Measurements from ENCODE around the gene INHBC. TPM values are rescaled to one million over a fixed set of nuclear protein-coding genes. Genes with fewer than 3 reads are reported as not detected.
A peak's percentile ranks its signal among the peaks of the same experiment; 100 is the strongest.

The INHBC gene
- total RNA-seq, 1 experiment from 2014 or later = not detected

DNA sequence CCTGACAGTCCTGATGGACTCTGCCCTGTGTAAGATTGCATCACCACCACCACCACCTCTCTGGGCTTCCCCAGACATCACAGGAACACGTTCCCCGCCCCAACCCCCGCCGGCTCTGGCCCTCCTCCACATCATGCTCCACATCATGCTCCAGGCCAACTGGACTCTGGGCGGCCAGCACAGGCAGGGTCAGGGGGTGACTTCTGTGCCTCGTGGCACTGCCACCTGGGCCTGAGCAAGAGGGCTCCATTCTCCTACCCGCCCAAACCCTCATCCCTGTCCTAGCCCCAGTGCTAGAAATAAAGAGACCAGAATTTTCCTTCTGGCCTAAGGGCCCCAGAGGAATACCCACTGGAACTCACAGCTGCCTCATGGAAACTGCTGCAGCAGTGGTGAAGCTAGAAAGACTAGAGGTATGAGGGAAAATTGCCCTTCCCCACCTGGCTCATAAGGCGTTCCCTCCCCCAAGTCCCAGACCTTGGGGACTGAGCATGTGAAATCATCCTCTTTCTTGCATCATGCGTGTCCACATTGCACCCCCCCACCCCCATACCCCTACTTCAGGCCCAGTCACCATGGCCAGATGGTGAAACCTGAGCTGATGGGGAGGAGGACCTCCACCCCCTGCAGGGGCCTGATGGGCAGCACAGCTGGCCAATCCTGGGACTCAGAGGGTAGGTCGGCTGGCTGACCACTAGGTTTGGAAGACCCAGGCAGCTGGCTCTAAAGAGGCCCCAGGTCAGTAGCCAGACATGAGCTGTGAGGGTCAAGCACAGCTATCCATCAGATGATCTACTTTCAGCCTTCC lies 20.2 kb downstream of the INHBC start, which contains the start of gene INHBE:
Gene INHBE (plus strand): TSS at position 742 of the 808 bp plus-strand sequence. CDS start 230 bp downstream, outside the sequence.
- no peak for DNase-seq (ENCODE audit: low read depth)

DNA sequence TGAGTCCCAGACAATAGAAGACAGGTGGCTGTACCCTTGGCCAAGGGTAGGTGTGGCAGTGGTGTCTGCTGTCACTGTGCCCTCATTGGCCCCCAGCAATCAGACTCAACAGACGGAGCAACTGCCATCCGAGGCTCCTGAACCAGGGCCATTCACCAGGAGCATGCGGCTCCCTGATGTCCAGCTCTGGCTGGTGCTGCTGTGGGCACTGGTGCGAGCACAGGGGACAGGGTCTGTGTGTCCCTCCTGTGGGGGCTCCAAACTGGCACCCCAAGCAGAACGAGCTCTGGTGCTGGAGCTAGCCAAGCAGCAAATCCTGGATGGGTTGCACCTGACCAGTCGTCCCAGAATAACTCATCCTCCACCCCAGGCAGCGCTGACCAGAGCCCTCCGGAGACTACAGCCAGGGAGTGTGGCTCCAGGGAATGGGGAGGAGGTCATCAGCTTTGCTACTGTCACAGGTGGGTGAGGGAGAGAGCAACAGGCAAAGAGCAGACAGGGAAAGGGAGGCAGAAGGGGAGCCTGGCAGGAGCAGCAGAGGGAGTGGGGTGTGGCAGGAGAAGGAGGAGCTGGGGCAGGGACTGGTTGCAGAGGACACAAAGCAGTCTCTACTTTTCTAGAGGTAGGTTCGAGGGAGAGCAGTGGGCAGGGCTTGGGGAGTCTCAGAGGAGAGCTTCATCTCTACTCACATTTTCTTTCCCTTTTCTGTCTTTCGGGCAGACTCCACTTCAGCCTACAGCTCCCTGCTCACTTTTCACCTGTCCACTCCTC lies 21.0 kb downstream of the INHBC start:
- no peak for DNase-seq (ENCODE audit: low read depth)

DNA sequence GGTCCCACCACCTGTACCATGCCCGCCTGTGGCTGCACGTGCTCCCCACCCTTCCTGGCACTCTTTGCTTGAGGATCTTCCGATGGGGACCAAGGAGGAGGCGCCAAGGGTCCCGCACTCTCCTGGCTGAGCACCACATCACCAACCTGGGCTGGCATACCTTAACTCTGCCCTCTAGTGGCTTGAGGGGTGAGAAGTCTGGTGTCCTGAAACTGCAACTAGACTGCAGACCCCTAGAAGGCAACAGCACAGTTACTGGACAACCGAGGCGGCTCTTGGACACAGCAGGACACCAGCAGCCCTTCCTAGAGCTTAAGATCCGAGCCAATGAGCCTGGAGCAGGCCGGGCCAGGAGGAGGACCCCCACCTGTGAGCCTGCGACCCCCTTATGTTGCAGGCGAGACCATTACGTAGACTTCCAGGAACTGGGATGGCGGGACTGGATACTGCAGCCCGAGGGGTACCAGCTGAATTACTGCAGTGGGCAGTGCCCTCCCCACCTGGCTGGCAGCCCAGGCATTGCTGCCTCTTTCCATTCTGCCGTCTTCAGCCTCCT lies 21.6 kb downstream of the INHBC start:
- peak; percentile 51 for DNase-seq (ENCODE audit: low read depth)

DNA sequence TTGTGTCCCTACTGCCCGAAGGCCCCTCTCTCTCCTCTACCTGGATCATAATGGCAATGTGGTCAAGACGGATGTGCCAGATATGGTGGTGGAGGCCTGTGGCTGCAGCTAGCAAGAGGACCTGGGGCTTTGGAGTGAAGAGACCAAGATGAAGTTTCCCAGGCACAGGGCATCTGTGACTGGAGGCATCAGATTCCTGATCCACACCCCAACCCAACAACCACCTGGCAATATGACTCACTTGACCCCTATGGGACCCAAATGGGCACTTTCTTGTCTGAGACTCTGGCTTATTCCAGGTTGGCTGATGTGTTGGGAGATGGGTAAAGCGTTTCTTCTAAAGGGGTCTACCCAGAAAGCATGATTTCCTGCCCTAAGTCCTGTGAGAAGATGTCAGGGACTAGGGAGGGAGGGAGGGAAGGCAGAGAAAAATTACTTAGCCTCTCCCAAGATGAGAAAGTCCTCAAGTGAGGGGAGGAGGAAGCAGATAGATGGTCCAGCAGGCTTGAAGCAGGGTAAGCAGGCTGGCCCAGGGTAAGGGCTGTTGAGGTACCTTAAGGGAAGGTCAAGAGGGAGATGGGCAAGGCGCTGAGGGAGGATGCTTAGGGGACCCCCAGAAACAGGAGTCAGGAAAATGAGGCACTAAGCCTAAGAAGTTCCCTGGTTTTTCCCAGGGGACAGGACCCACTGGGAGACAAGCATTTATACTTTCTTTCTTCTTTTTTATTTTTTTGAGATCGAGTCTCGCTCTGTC lies 22.3 kb downstream of the INHBC start:
- no peak for DNase-seq (ENCODE audit: low read depth)

DNA sequence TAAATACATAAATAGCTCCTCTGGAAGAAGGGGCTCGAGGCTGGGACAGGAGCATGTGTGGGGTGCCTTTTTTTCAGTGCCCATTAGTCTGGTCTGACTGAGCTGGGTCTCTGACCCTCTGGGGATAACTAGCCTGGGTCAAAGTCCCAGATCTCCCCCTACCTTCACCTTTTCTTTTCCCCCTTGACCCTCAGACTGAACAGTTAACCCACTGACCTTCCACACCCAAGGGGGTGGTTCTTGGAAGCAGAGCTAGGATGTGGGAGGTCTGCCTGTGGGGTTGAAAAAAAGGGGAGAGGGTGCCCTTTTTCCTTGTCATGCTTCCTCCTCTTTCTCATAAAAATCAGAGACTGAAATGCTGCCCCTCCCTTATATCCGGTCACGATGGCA lies 24.1 kb downstream of the INHBC start:
- DNase-seq (ENCODE audit: low read depth) = no peak

DNA sequence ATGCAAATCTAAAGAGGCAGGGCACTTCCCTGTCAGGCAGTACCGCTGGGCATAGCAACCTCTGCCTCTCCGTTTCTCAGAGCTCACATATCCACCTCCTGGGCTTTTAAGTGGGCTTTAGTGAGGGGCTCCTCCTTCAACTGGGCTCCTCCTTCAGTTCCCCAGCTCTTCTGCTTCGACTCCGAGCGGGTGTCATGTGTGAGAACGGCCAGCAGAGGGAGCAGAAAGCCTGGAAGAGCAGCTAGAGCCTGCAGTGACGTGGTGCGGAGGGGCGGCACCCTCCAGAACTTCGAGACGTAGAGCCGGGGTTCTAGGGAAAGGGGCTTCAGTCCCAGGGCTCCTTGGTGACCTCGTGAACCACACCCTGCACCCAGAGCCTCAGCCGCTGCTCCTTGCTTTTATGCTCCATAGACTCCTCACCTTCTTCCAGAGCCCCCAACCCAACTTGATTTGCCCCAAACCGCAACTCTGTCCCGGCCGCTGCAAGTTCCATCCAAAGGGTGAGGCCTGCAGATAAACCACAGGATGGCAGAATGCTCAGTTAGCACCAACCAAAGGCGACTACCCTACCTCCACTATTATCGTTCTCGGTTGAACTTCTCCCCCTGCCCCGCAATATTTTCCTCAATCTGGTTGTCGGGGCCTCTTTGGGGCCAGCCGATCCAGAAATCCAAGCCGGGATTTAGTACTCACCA lies 24.6 kb downstream of the INHBC start:
- peak; percentile 89 for DNase-seq (ENCODE audit: low read depth)

DNA sequence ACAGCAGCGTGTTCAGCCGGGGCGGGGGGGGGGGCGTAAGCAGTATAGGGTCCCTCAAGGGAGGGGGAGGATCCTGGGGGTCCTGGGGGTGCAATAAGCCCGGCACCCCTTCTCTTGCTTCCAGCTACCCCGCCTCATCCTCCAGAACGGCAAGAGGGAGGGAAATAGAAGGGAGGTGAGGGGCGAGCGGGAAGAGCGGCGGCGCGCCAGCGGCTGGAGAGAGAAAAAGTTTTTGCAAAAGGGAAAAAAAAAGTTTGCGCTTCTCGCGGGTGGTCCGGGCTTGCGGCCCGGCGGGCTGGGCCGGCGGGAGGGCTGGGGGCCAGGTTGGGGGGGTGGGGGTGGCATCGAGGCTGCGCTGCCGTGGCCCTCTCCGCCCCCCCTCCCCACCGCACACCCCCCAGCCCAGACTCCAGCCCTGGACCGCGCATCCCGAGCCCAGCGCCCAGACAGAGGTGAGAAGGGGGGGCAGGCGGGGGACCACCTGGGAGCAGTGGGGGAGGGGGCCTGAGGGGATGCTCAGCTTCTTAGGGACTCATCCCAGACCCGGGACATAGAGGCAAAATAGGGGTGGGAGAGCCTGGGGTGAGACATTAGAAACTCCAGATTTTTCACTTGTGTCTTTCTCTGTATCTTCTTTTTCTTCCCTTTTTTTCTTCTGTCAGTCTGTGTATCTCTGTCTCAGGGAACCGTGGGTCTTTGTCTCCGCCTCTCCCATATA lies 25.3 kb downstream of the INHBC start, which contains the start of gene GLI1:
Gene GLI1 (plus strand): TSS at position 36 of the 718 bp plus-strand sequence. CDS start 3,907 bp downstream, outside the sequence.
- DNase-seq (ENCODE audit: low read depth) = no peak

DNA sequence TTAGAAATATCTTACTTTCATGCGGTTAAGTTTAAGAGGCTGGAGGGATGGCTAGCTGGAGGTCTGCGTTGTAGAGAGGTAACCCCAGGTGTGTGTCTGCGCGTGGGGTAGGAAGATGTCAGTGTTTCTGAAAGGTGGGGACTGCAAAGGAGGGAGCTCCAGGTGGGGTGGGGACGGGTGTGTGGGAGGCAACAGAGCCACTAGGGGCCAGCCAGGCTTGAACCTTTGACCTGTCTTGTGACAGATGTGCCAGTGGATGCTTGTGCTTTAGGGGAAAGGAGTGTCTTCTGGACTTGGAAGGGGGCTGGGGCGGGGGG lies 25.8 kb downstream of the INHBC start:
- no peak for DNase-seq (ENCODE audit: low read depth)

DNA sequence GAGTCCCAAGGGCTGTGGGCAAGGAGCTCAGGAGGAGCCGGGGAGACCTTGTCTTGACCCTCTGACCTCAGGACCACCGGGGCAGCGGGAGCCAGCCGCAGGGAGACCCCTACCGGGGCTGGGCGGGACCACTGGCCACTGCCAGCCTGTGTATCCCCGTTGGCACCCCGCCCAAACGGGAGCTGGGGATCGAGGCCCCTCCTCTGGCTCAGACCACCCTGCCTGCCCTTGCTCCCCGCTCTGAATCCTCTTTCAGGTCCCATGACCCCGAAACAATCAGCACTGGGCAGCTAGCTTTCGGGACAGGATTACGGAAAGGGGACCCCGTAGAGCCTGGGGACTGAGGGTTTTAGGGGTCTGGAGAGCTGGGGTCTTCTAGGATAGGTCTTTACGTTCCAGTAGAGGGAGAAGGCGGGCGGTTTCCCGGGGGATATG lies 26.3 kb downstream of the INHBC start:
- DNase-seq (ENCODE audit: low read depth) = no peak

DNA sequence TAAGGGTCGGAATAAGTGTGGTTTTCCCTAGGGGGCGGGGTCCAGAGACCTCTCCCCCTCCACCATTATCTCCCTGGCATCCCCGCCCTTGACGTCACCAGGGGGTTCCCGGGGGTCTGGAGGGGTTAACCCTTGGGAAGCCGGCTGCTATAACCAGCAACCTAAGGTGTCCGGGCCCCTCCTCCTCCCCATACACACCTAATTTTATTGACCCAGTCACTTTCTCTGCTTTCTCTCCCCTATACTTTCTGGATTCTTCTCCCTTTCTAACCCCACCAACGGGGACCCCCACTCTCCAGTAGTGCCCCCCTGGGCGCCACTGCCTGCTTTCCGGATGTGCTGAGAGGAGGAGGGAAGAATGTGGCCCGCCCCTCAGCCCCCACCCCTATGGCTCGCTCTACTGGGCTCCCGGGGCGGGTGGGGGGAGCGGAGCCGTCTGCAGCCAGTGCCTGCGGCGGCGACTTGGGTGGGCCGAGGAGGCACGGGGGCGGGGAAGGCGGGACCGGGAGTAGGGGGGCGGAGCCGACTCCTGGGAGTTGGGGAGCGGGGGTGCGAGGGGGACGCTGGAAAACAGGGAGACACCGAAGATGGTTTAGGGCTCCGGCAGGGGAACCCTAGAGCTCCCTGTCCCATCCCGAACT lies 26.8 kb downstream of the INHBC start:
- DNase-seq (ENCODE audit: low read depth) = peak; percentile 43

DNA sequence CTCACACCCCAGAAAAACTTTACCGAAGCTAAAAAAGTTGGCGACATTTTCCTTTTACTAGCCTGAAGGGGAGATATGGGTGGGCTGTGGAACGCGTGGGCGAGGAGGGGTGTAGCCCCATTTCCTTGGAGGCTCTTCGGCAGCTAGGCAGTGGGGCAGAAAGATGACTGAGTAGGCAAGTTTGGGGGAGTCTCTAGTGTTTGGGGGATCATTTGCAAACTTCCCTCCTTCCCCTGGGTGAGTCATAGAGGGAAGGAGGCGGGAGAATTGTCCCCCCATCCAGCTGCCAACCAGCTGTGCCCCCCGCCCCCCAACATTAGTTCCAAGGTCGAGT lies 27.3 kb downstream of the INHBC start:
- DNase-seq (ENCODE audit: low read depth) = no peak

DNA sequence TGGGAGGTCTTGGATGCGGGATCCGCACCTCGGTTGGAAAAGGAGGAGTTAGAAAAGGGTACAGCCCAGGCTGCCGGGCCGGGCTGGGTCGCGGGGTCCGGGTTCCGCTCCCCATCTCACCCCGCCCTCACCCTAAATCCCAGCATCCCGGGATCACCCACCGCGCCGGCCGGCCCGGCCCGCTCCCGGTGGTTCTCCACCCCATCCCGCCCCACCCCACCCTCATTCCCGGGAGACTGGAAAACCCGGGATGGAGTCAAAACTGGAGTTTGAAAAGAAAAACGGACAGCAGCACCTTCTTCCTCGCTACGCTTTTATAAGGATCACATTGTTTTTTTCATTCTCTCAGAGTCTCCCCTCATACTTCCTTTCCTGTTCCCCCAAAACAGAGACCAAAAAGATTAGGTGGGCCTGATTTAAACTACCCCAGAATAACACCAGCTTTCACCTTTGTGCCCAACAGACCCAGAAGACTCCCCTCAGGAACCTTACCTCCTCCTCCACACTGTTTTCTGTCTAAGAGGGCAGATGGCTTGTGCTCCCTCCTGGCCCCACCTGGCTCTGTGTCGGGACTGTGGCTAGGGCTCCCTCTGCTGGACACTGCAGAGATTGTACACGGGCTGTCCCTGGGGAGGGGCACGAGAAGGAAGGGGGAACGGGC lies 27.8 kb downstream of the INHBC start:
- peak; percentile 85 for DNase-seq (ENCODE audit: low read depth)

DNA sequence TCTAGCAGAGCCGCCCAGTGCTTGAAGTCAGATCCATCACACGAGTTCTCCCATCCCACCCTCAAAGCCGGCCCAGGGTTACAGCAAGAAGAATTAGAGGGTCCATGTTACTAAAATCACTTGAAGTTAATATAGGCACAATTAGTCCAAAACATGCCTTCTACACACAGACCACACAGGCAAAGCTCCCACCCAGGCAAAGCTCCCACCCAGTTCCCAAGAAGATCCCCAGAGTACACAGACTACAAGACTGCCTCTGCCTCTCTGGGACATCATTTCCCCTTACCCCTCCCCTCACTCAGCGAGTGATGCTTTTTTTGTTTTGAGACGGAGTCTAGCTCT lies 28.3 kb downstream of the INHBC start:
- no peak for DNase-seq (ENCODE audit: low read depth)

DNA sequence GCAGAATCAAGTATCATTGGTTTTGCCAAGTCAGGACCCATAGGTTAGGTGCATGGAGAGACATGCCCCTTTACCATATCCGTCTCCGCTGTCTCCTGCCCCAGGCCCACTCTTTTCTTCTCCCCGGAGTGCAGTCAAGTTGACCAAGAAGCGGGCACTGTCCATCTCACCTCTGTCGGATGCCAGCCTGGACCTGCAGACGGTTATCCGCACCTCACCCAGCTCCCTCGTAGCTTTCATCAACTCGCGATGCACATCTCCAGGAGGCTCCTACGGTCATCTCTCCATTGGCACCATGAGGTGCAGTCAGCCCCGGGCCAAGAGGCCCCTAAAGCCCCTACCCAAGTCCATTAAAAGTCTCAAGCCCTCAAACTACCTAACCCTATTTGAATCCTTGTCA lies 30.0 kb downstream of the INHBC start:
- no peak for DNase-seq (ENCODE audit: low read depth)

DNA sequence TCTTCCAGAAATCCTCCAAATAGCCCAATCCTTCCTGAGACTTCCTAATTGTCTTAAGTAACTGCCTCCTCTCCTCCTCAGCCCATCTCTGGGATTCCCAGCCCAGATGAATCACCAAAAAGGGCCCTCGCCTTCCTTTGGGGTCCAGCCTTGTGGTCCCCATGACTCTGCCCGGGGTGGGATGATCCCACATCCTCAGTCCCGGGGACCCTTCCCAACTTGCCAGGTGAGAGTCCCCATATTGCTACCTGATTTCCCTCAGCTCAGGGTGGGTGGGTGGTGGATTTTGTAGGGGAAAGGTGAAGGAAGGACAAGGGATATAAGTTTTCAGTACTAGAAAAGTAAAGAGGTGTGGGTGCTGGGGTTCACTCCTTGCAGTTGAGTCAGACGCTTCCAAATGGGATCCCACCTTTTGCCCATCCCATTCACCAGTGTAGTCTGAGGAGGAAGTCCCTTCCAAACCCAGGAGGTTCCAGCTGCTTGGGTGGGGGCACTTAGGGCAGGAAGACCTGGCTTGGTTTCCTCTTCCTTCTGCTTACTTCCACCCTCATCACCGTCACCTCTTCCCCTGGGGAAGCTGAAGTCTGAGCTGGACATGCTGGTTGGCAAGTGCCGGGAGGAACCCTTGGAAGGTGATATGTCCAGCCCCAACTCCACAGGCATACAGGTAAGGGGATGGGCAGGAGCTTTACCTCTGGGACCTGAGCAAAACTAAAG lies 30.6 kb downstream of the INHBC start:
- no peak for DNase-seq (ENCODE audit: low read depth)

DNA sequence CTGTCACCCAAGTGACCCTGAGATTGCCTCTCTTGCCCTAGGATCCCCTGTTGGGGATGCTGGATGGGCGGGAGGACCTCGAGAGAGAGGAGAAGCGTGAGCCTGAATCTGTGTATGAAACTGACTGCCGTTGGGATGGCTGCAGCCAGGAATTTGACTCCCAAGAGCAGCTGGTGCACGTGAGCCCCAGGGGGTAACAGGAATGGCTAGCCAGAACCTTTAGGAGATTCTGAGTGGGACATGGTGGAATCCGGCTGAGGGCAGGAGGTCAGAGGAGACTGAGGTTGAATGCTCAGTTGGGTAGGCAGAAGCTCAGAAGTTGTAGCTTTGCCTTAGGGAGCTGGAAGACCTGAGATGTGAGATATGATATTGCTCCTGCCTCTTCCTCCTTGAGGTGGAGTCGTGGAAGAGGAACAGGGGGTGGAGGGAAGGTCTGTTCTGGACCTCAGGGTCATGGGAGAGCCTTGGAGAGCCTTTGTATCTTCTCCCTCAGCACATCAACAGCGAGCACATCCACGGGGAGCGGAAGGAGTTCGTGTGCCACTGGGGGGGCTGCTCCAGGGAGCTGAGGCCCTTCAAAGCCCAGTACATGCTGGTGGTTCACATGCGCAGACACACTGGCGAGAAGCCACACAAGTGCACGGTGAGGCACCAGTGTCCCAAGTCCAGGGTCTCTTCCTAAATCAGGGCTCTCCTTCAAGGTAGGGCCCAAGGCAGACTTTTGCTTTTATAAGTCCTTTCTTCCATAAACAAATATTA lies 31.3 kb downstream of the INHBC start:
- no peak for DNase-seq (ENCODE audit: low read depth)

DNA sequence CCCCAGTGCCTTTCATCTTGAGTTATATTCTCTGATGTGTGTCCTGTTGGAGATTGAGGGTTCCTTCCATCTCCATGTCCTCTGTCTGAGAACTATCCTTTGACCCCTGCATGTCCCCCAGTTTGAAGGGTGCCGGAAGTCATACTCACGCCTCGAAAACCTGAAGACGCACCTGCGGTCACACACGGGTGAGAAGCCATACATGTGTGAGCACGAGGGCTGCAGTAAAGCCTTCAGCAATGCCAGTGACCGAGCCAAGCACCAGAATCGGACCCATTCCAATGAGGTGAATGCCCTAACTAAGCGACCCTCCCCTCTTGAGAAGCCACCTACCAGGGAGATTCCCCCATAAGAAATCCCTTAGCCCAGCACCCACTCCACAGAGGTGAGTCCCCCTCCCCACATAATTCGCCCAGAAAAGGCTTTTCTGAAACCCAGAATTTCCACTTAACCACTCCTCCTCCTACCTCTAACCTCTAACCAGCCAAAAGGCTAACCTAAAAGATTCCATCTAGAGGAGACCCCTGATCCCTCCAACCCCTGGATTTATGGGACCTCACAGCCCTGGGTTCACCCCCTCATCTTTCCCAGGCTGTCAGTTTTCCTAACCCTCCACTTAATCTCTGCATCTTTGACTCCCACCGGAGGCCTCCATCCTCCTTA lies 32.8 kb downstream of the INHBC start:
- DNase-seq (ENCODE audit: low read depth) = no peak

DNA sequence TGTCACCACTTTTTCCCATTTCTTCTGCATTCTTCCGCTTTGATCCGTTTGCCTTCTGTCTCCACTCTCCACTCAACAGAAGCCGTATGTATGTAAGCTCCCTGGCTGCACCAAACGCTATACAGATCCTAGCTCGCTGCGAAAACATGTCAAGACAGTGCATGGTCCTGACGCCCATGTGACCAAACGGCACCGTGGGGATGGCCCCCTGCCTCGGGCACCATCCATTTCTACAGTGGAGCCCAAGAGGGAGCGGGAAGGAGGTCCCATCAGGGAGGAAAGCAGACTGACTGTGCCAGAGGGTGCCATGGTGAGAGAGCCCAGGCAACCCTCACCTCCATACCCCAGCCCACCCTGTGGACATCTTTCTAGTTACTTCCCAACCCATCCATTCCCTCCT lies 33.3 kb downstream of the INHBC start:
- no peak for DNase-seq (ENCODE audit: low read depth)
